Gastrocnemius medialis (tissue), 4 donors: Measurements from ENCODE around the gene PTK7. TPM values are rescaled to one million over a fixed set of nuclear protein-coding genes. Genes with fewer than 3 reads are reported as not detected.

Experiments
- ATAC-seq, 2 donors: fragments of 150-250 bp; one replicate each; pipeline ENCODE4 v1.9.1; 2016
- DNase-seq, 2 donors: peaks; one replicate each; pipeline ENCODE4 v3.0.0-alpha.2; 2019
- H3K27ac ChIP-seq, 4 donors: fragments of 200-600 bp; sonication (generic); 1 replicate in 1 of 4; 2 replicates in 3 of 4; pipeline ENCODE4 v1.5.1; 2016 to 2018; ENCODE audit warnings: mild to moderate bottlenecking in 2 of 4, moderate library complexity in 1 of 4
- H3K27me3 ChIP-seq, 3 donors: fragments of 200-600 bp; sonication (generic) in 2 of 3; 1 replicate in 1 of 3; 2 replicates in 2 of 3; pipeline versions ENCODE4 v1.5.1 to v1.6.0; 2016 to 2019; ENCODE audit warnings: mild to moderate bottlenecking in 1 of 3, moderate library complexity in 1 of 3
- H3K36me3 ChIP-seq, 2 donors: fragments of 200-600 bp; sonication (generic) in 1 of 2; one replicate each; pipeline ENCODE4 v1.5.1; 2017 to 2018
- H3K4me1 ChIP-seq, 2 donors: fragments of 200-600 bp; sonication (generic) in 1 of 2; one replicate each; pipeline ENCODE4 v1.5.1; 2016 to 2017; ENCODE audit warnings: mild to moderate bottlenecking in 2 of 2
- H3K4me3 ChIP-seq, 4 donors: fragments of 200-600 bp; sonication (generic) in 3 of 4; 1 replicate in 1 of 4; 2 replicates in 3 of 4; pipeline ENCODE4 v1.5.1; 2016 to 2019; ENCODE audit warnings: mild to moderate bottlenecking in 2 of 4
- H3K9me3 ChIP-seq, 3 donors: fragments of 200-600 bp; sonication (generic) in 2 of 3; 1 replicate in 1 of 3; 2 replicates in 2 of 3; pipeline ENCODE4 v1.5.1; 2016 to 2019
- POLR2A ChIP-seq, 2 donors: fragments of 450-650 bp; IDR thresholded peaks; one replicate each; pipeline ENCODE4 v1.6.1; 2017; ENCODE audit warnings: antibody characterized with exemption in 2 of 2, mild to moderate bottlenecking in 2 of 2, moderate library complexity in 2 of 2
- in situ Hi-C, 4 donors: fragments of 200-750 bp; cut with MboI; loops; one replicate each; pipeline versions ENCODE4 v1.15.0 to v1.8.0; 2017; ENCODE audit warnings: low sequenced_read_pairs in 4 of 4
- intact Hi-C: fragments of 100-400 bp; cut with DNase I; formaldehyde crosslinking; loops from one replicate; pipeline ENCODE4 v1.15.1; 2023; ENCODE audit warnings: low total_unique reads
- total RNA-seq, 4 donors: library from RNA; depleted of rRNA; stranded (reverse); fragments of >200 nt; gene quantifications; one replicate each; pipeline versions ENCODE4 v1.1.0 to v1.2.3, GENCODE V29; 2016
- TF ChIP-seq, protein P1 (sequence below), 5 experiments: fragments of 450-650 bp in 3 of 5; fragments of 200-600 bp in 2 of 5; sonication (generic) in 2 of 5; IDR thresholded peaks in 4 of 5; conservative IDR thresholded peaks in 1 of 5; 1 replicate in 4 of 5; 2 replicates in 1 of 5; pipeline ENCODE4 v1.5.1; 2016 to 2019; ENCODE audit warnings: antibody characterized with exemption in 5 of 5, mild to moderate bottlenecking in 3 of 5, moderate library complexity in 3 of 5

PTK7 gene
- total RNA-seq, 4 donors from 2014 or later: 0.15 to 0.64 (median 0.24) TPM

DNA sequence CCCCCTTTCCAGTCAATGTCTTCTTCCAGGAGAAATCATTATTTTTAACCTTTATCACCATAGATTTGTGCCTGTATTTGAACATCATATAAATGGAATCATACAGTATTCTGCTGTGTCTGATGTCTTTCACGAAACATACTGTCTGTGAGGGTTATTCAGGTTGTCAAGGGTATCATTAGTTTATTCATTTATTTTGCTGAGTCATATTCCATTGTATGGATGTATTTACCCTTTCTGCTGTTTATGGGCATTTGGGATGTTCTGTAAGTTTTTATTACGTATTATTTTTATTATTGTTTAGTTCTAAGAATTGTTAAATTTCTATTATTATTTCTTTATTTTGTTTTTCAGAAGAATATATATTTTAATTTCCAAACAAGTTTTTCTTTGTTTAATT is 131.2 kb downstream of the PTK7 start:
- Histone ChIP-seq H3K4me3 (no peak overlapping the region), H3K4me1 (no peaks in the 10 kb centered on the region), H3K27ac (no peak overlapping the region), H3K36me3 (peaks cover 0 to 21% of the 10 kb centered on the region in 2 donors), H3K27me3 (no peaks in the 10 kb centered on the region), H3K9me3 (no peaks in the 10 kb centered on the region)
- intact Hi-C loops: no loop called here
- no peak for DNase-seq
- no peak for ATAC-seq
- TF ChIP-seq POLR2A (IDR thresholded peaks at IDR 0.05): no peak
- TF ChIP-seq, protein P1, sequence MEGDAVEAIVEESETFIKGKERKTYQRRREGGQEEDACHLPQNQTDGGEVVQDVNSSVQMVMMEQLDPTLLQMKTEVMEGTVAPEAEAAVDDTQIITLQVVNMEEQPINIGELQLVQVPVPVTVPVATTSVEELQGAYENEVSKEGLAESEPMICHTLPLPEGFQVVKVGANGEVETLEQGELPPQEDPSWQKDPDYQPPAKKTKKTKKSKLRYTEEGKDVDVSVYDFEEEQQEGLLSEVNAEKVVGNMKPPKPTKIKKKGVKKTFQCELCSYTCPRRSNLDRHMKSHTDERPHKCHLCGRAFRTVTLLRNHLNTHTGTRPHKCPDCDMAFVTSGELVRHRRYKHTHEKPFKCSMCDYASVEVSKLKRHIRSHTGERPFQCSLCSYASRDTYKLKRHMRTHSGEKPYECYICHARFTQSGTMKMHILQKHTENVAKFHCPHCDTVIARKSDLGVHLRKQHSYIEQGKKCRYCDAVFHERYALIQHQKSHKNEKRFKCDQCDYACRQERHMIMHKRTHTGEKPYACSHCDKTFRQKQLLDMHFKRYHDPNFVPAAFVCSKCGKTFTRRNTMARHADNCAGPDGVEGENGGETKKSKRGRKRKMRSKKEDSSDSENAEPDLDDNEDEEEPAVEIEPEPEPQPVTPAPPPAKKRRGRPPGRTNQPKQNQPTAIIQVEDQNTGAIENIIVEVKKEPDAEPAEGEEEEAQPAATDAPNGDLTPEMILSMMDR (IDR thresholded peaks at IDR 0.05 in 4 of 5, conservative IDR thresholded peaks at IDR 0.05 in 1 of 5): no peak
- in situ Hi-C loops: no loop called here

Other genes with a start within 250 kb of the PTK7 start
- 10 to 100 TPM; 59.6 to 87.1 (median 65.2) TPM for gene RPL7L1, start 196.7 kb upstream of the PTK7 start, total RNA-seq
- gene PTCRA, start 160.3 kb upstream of the PTK7 start, total RNA-seq: not detected
- gene CNPY3, start 146.8 kb upstream of the PTK7 start, total RNA-seq: 10 to 100 TPM in 2 of 4 donors, 1 to 10 TPM in 2; 7.1 to 13.5 (median 9.3) TPM
- gene GNMT, start 115.6 kb upstream of the PTK7 start, total RNA-seq: 1 to 10 TPM in 1 of 4 donors, under 1 TPM in 2, not detected in 1; 0.42 to 1.1 (median 0.61) TPM
- 10 to 100 TPM in 2 of 4 donors, 1 to 10 TPM in 2; 7.4 to 45.1 (median 12.6) TPM for gene PEX6, start 97.1 kb upstream of the PTK7 start, total RNA-seq
- gene PPP2R5D, start 91.7 kb upstream of the PTK7 start, total RNA-seq: 10 to 100 TPM; 44.3 to 68.2 (median 52.6) TPM
- gene MEA1, start 62.4 kb upstream of the PTK7 start, total RNA-seq: 10 to 100 TPM; 25.0 to 33.5 (median 25.9) TPM
- gene KLHDC3, start 62.1 kb upstream of the PTK7 start, total RNA-seq: 100 to 1,000 TPM in 2 of 4 donors, 10 to 100 TPM in 2; 66.5 to 164 (median 119) TPM
- 10 to 100 TPM; 37.7 to 64.3 (median 51.0) TPM for gene RRP36, start 54.7 kb upstream of the PTK7 start, total RNA-seq
- gene CUL7, start 22.5 kb upstream of the PTK7 start, total RNA-seq: 10 to 100 TPM; 11.9 to 21.3 (median 15.4) TPM
- gene MRPL2, start 16.9 kb upstream of the PTK7 start, total RNA-seq: 10 to 100 TPM; 34.1 to 64.9 (median 41.1) TPM
- gene KLC4, start 16.7 kb upstream of the PTK7 start, total RNA-seq: 10 to 100 TPM; 12.2 to 19.3 (median 14.6) TPM
- 10 to 100 TPM; 35.2 to 54.7 (median 44.9) TPM for gene SRF, start 95.0 kb downstream of the PTK7 start, total RNA-seq
- gene CUL9, start 105.9 kb downstream of the PTK7 start, total RNA-seq: 10 to 100 TPM in 1 of 4 donors, 1 to 10 TPM in 3; 5.3 to 20.1 (median 7.1) TPM
- gene DNPH1, start 153.2 kb downstream of the PTK7 start, total RNA-seq: 10 to 100 TPM; 42.3 to 87.6 (median 69.2) TPM
- under 1 TPM in 1 of 4 donors, not detected in 3; 0.04 TPM for gene TTBK1, start 167.2 kb downstream of the PTK7 start, total RNA-seq
- gene SLC22A7, start 221.9 kb downstream of the PTK7 start, total RNA-seq: under 1 TPM in 1 of 4 donors, not detected in 3; 0.42 TPM
- gene CRIP3, start 232.5 kb downstream of the PTK7 start, total RNA-seq: under 1 TPM in 1 of 4 donors, not detected in 3; 0.68 TPM